Epithelial cell of proximal tubule (primary cell): ENCODE results near the gene BTG4. TPM values are rescaled to one million over a fixed set of nuclear protein-coding genes. Genes with fewer than 3 reads are reported as not detected.
A peak's percentile ranks its signal among the peaks of the same experiment; 100 is the strongest.

Experiments
- DNase-seq: peaks from one replicate; pipeline ENCODE4 v3.0.0-alpha.2; 2011; ENCODE audit warnings: low read depth
- H3K4me3 ChIP-seq: 2 replicates; pipeline ENCODE4 v1.5.1; 2011; ENCODE audit warnings: low read depth, mild to moderate bottlenecking, low read length
- total RNA-seq: library from RNA; depleted of rRNA; stranded (reverse); fragments of >200 nt; gene quantifications from 2 replicates; pipeline ENCODE4 v1.2.3, GENCODE V29; 2015
- TF ChIP-seq, protein P1 (sequence below): conservative IDR thresholded peaks from 2 replicates; pipeline ENCODE4 v1.5.1; 2012; ENCODE audit warnings: low read depth, mild to moderate bottlenecking, low read length

BTG4 gene
- total RNA-seq, 1 donor from 2014 or later: not detected

DNA sequence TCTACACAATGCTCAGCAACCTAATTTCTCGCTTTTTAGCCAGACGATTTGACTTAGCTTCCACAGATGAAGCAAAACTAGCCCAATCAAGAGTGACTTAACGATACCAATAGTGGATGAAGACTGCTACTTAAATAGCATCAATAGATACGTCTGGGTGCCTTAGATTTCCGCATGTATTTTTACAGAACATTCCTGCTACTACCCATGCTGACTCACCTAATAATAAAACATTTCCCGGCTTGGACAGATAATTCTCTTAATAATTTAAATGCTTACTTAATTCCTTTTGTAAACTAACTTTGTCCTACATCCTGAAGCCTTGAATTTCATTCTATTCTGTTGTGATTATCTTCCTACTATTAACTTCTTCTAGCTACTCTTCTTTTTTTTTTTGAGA, 23.1 kb upstream of the BTG4 start:
- no peak overlapping the region for H3K4me3 ChIP-seq
- DNase-seq: no peak
- TF ChIP-seq, protein P1, sequence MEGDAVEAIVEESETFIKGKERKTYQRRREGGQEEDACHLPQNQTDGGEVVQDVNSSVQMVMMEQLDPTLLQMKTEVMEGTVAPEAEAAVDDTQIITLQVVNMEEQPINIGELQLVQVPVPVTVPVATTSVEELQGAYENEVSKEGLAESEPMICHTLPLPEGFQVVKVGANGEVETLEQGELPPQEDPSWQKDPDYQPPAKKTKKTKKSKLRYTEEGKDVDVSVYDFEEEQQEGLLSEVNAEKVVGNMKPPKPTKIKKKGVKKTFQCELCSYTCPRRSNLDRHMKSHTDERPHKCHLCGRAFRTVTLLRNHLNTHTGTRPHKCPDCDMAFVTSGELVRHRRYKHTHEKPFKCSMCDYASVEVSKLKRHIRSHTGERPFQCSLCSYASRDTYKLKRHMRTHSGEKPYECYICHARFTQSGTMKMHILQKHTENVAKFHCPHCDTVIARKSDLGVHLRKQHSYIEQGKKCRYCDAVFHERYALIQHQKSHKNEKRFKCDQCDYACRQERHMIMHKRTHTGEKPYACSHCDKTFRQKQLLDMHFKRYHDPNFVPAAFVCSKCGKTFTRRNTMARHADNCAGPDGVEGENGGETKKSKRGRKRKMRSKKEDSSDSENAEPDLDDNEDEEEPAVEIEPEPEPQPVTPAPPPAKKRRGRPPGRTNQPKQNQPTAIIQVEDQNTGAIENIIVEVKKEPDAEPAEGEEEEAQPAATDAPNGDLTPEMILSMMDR: no peak

DNA sequence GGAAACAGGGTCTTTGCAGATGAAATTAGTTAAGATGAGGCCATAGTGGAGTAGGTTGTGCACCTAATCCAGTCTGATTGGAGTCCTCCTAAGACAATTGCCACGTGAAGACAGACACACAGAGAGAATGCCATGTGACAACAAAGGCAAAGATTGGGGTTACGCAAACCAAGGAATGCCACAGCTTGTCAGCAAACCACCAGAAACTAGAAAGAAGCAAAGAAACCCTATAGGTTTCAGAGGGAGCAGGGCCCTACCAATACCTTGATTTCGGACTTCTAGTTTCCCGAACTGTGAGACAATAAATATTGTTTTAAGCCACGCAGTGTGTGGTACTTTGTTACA, 20.2 kb upstream of the BTG4 start:
- DNase-seq: no peak
- TF ChIP-seq, protein P1: no peak
- H3K4me3 ChIP-seq: no peak overlapping the region

DNA sequence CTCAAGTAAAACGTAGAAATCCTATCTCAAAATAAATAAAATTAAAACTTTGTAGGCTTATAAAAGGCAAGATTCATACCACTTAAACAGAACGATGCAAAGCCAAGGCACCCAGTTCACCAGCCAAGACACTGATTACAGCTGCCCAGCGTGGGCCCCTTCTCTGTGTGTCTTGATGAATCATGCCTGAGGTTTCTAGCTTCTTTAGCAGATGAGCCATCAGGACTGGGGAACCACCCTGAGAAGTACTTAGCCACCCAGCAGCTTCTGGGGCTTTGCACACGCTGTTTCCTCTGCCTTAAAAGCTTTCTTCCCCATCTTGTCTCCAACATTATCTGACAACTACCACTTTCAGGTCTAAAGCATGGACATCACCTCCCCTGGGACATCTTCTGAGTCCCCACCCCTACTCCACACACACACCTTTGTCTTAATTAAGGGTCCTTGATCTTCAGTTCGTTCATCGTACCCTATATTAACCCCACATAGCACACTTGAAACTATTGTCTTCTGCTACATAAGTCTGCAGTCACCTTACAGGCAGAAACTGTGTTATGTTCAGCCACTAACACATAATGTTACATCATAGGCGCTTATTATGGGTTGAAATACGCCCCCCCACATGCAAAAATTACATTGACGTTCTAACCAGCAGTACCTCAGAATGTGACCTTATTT, 19.6 kb upstream of the BTG4 start:
- peak; percentile 41 for DNase-seq
- no peak overlapping the region for H3K4me3 ChIP-seq
- TF ChIP-seq, protein P1: no peak

DNA sequence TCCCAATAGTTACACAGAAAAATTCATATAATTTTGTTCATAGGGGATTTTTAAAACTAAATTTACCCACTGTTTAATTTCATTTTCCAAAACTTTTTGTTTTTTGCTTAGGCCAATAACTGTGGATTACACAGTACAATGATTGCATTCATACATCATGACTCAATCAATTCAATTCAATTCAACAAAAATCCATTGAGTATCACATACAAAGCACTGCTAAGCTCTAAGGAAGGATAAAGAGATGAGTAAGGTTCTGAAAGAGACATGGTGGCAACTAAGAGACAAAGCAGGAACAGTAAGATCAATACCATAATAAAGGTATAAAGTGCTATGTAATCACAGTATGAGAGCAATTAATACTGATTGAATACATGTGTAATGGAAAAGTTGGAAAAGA, 18.9 kb upstream of the BTG4 start:
- TF ChIP-seq, protein P1: no peak
- H3K4me3 ChIP-seq: no peak overlapping the region
- no peak for DNase-seq

DNA sequence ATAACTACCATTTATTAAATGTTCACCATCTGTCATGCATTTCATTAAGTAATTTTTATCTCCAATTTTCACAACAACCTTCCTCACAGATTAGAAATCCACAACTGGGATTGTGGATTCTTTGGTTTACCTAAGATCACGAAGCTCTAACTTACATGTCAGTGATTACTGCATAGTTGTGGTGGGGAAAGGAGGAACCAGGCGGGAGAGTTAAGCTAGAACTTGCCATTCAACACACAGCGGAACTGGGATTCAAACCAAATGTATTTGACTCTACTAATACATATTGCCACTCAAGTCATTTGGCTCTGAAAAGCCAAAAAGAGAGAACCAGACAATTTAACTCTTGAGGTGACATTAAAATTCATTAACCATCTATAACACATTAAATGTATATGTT, 17.9 kb upstream of the BTG4 start:
- TF ChIP-seq, protein P1: no peak
- DNase-seq: no peak
- no peak overlapping the region for H3K4me3 ChIP-seq

DNA sequence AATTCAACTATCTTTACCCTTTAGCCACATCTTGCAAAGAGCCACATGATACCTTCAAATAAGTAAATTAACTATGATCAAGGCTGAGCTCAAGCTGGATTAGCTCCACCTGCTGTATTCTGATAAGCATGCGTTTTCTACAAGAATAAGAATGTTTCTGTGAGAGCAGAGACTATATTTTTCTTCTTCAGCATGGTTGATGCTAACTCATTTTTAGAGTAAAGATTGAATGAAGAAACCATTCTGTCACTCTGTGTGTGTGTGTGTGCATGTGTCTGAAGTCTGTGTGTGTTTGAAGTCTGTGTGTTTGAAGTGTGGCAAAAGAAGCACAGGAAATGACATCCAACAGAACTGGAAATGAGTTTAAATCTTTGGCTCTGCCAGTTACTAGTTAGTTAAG, 16.4 kb upstream of the BTG4 start:
- DNase-seq: no peak
- TF ChIP-seq, protein P1: peak; percentile 24
- H3K4me3 ChIP-seq: no peak overlapping the region

DNA sequence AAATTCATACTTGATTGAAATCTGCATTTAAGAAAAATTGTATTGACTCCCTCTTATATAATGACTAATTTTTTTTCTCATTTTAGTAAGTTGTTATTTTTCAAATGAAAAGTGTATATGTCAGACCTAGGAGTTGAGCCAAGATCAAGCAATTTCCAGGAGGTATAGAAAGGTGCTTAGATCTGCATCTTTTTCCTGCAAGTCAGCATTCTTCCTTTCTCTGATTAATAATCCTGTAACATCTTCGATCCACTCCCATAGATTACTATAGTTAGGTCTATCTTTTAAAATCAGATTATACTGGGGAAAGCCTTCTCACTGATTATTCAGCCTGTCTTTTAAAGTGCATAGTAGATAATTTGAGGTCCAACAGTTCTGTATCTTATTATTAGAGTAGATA, 15.1 kb upstream of the BTG4 start:
- no peak overlapping the region for H3K4me3 ChIP-seq
- DNase-seq: no peak
- TF ChIP-seq, protein P1: no peak
